Bronchial epithelial cell (primary cell): ENCODE measurements around the gene MYO3B. TPM values are rescaled to one million over a fixed set of nuclear protein-coding genes. Genes with fewer than 3 reads are reported as not detected.

Experiments used
- DNase-seq: peaks from one replicate; pipeline ENCODE4 v3.0.0-alpha.2; 2010; ENCODE audit warnings: low read depth
- FAIRE-seq: peaks from 2 replicates; lab custom pipeline; 2011; peaks lifted over from hg19 to GRCh38; lab: Jason Lieb, UNC
- H3K27me3 ChIP-seq: 2 replicates; pipeline ENCODE4 v1.5.1; 2011; ENCODE audit warnings: low read length; ENCODE audit not compliant: control insufficient read depth, insufficient read depth
- H3K36me3 ChIP-seq: 2 replicates; pipeline ENCODE4 v1.5.1; 2011; ENCODE audit warnings: low read length; ENCODE audit not compliant: control insufficient read depth, insufficient read depth
- H3K4me3 ChIP-seq: 2 replicates; pipeline ENCODE4 v1.5.1; 2011; ENCODE audit warnings: mild to moderate bottlenecking, low read depth, low read length, control low read depth
- total RNA-seq: library from RNA; depleted of rRNA; stranded (reverse); fragments of >200 nt; gene quantifications from 2 replicates; pipeline ENCODE4 v1.2.1, GENCODE V29; 2014
- TF ChIP-seq, protein P1 (sequence below): IDR thresholded peaks from 2 replicates; pipeline ENCODE4 v1.5.1; 2011; ENCODE audit warnings: mild to moderate bottlenecking, moderate library complexity, low read length, control low read depth, inconsistent platforms; ENCODE audit not compliant: insufficient read depth, severe bottlenecking

Gene MYO3B
- total RNA-seq, 1 donor from 2014 or later = under 0.01 TPM

- DNase-seq = no peak
- TF ChIP-seq, protein P1, sequence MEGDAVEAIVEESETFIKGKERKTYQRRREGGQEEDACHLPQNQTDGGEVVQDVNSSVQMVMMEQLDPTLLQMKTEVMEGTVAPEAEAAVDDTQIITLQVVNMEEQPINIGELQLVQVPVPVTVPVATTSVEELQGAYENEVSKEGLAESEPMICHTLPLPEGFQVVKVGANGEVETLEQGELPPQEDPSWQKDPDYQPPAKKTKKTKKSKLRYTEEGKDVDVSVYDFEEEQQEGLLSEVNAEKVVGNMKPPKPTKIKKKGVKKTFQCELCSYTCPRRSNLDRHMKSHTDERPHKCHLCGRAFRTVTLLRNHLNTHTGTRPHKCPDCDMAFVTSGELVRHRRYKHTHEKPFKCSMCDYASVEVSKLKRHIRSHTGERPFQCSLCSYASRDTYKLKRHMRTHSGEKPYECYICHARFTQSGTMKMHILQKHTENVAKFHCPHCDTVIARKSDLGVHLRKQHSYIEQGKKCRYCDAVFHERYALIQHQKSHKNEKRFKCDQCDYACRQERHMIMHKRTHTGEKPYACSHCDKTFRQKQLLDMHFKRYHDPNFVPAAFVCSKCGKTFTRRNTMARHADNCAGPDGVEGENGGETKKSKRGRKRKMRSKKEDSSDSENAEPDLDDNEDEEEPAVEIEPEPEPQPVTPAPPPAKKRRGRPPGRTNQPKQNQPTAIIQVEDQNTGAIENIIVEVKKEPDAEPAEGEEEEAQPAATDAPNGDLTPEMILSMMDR = no peak
- FAIRE-seq = no peak
Measured at GRCh38 chr2:170504810-170505145, 326.8 kb downstream of the MYO3B start.

DNA sequence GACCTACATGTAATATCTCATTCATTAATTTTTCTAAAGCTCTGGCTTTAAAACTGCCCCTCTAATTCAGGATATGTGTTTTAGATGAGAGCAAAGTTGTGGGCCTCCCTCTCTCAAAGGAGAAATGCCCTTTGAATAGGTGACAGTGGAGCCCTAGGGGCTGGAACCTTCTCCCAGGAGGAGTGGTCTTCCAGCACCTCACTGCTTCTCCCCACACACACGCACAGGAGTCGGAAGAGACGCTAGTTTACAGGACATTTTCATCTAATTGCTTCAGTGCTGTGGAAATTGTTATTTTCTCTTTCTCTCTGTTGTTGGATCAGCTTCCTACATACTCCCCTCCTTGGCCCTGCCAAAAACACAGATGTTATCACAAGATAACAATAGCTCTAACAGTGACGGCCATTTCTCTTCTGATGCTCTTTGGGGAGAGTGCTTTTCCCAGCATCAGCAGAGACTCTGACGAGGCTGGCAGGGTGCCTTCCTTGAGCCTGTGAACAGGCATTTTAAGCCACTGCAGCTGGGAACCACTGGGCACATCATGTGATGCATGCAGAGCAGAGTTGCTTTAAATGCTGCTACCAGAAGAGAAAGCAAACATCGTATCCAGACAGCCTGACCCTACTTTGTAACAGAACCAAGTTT, 327.8 kb downstream of the MYO3B start:
- TF ChIP-seq, protein P1 = no peak
- Histone ChIP-seq H3K4me3 (no peak overlapping the region), H3K36me3 (no peaks in the 10 kb centered on the region), H3K27me3 (no peaks in the 10 kb centered on the region)
- DNase-seq (no peak), FAIRE-seq (no peak)

More at GRCh38 chr2:170504810-170505145, 326.8 kb downstream of the MYO3B start:
- H3K27me3 ChIP-seq = no peaks in the 10 kb centered on the region
- no peaks in the 10 kb centered on the region for H3K36me3 ChIP-seq
- no peak overlapping the region for H3K4me3 ChIP-seq

DNA sequence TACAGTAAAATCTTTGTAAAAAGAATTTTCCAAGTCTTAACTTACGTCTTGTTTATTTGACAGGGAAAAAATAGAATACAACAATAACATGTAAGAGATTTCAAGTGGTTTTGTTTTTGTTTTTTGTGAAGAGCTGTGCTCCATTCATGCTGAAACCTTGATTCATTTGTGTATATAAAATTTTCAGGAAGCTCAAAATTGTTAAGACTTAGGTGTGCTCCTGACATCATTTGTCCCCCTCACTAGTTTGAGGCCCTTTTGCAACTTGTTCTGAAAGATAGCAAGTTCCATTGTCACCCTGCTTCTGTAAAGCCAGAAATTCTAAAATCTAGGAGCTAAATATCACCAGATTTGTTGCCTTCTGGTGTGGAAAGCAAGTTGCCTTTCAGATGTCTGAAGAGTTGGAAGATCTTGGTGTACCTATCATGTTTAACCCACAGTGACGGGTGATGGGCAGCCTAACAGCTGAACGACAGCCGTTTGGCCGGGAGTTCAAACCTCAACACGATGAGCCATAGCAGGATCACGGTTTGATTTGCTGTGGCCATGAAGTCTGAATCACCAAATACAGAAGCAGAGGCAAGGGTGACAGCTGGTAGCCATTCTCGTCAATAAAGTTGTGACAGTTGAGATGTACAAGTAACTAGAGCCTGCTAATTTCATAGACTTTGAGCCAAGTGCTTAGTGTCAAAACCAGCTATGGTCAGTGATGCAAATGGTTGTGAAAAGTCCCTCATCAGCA, 331.7 kb downstream of the MYO3B start:
- TF ChIP-seq, protein P1 = no peak
- FAIRE-seq (no peak), DNase-seq (no peak)
- H3K27me3 ChIP-seq = no peaks in the 10 kb centered on the region
- no peak overlapping the region for H3K4me3 ChIP-seq
- no peaks in the 10 kb centered on the region for H3K36me3 ChIP-seq

DNA sequence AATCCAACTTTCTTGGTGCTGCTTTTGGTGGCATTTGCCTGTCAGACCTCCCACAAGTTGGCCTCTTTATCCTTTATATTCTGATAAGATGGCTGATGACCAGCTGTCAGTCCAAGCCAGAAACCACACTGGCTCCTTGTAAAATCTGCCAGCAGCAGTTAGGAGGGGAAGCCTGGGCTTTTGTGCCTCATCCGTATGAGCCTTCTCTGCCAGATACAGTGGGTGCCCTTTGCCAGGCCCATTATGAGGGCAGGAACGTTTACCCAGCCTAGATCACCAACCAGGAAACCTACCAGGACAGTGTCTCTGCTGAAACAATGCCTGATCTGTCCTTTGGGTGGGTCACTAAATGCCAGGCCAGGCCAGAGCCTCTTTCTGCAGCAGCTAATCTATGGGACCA, 334.3 kb downstream of the MYO3B start:
- H3K4me3 ChIP-seq = no peak overlapping the region
- H3K36me3 ChIP-seq = no peaks in the 10 kb centered on the region
- H3K27me3 ChIP-seq = no peaks in the 10 kb centered on the region
- TF ChIP-seq, protein P1 = no peak
- no peak for DNase-seq
- FAIRE-seq = no peak

DNA sequence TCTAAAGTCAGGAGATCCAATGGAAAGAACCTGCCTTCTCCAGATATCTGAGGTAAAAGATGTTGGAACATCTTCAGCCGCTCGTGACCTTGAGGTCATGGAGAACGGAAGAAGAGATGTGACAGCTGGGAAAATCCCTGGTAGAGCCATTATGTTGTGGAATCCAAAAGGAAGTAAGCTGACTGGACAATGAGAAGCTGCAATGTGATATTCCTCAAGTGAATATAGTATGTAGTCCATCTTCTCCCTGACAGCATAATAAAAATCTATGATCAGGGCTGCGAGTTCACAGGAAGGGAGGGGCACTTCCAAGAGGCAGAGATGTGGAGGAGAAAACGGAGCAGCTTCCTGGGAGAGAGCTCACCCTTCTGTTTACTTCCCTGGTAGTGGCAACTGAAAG, 336.2 kb downstream of the MYO3B start:
- TF ChIP-seq, protein P1 = no peak
- no peaks in the 10 kb centered on the region for H3K27me3 ChIP-seq
- DNase-seq (no peak), FAIRE-seq (no peak)
- no peak overlapping the region for H3K4me3 ChIP-seq
- H3K36me3 ChIP-seq = no peaks in the 10 kb centered on the region

DNA sequence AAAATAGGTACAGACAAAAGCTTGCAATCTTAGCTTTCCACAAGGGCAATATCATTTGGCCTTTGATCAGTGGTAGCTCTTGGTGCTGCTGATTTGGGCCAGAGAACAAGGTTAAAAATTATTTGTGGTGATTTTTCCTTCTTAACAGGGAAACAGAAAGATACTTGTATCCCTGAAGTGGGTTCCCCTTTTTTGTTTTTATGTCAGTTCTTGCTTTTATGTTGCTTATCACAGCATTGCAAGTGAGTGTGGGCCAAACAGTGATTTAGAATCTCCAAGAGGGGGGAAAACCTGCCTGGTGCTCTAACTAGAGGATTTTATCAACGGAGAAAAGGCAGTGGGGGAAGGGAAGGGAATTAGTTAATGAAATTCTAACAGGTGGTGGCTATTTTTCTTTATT, 339.6 kb downstream of the MYO3B start:
- DNase-seq (no peak), FAIRE-seq (no peak)
- Histone ChIP-seq H3K36me3 (no peaks in the 10 kb centered on the region), H3K27me3 (no peaks in the 10 kb centered on the region), H3K4me3 (no peak overlapping the region)
- TF ChIP-seq, protein P1 = no peak
